Activated T-cell treated with anti-CD3 and anti-CD28 coated beads, Interleukin-2, amount 50 U/mL, for 1 hour (primary cell): ENCODE results near the gene TMEM134.

Experiments
- DNase-seq: peaks from one replicate; pipeline ENCODE4 v3.0.0-alpha.2; 2020

Gene TMEM134

GRCh38 chr11:67420646-67421429 lies 48.2 kb downstream of the TMEM134 start:
- DNase-seq = peak; percentile 100

- DNase-seq = peak; percentile 35
These were observed 48.9 kb downstream of the TMEM134 start for GRCh38 chr11:67420147-67420645.

- peak; percentile 28 for DNase-seq
These were observed 49.6 kb downstream of the TMEM134 start for GRCh38 chr11:67419325-67420049.

GRCh38 chr11:67418476-67419281 lies 50.4 kb downstream of the TMEM134 start:
- peak; percentile 62 for DNase-seq

GRCh38 chr11:67417425-67417824 lies 51.6 kb downstream of the TMEM134 start:
- peak; percentile 35 for DNase-seq

GRCh38 chr11:67416416-67417335 lies 52.4 kb downstream of the TMEM134 start:
- DNase-seq = peak; percentile 83

GRCh38 chr11:67415501-67416304 lies 53.3 kb downstream of the TMEM134 start, which contains the start of gene CARNS1:
TSS of gene CARNS1 (plus strand) at chr11:67415678. CDS start at chr11:67416200, 522 bp downstream.
- peak; percentile 39 for DNase-seq

- DNase-seq = no peak
These were observed 55.7 kb downstream of the TMEM134 start for GRCh38 chr11:67413266-67413849.

- DNase-seq = no peak
These were observed 56.4 kb downstream of the TMEM134 start for GRCh38 chr11:67412495-67413179.

GRCh38 chr11:67411785-67412152 lies 57.3 kb downstream of the TMEM134 start:
- no peak for DNase-seq
